GM23248 (cell line): ENCODE data around the gene ZNF770. TPM values are rescaled to one million over a fixed set of nuclear protein-coding genes. Genes with fewer than 3 reads are reported as not detected.

Experiments used
- DNase-seq: peaks from one replicate; pipeline ENCODE4 v3.0.0-alpha.2; 2015
- H2AFZ ChIP-seq: fragments of 200-600 bp; sonication (generic); 2 replicates; pipeline ENCODE4 v1.6.1; 2016; ENCODE audit warnings: antibody characterized with exemption
- H3F3A ChIP-seq: fragments of 200-600 bp; sonication (generic); 2 replicates; pipeline ENCODE4 v1.6.1; 2016; ENCODE audit warnings: mild to moderate bottlenecking, antibody characterized with exemption, mixed run types; ENCODE audit not compliant: insufficient read depth
- H3K27ac ChIP-seq: fragments of 200-600 bp; sonication (generic); 2 replicates; pipeline ENCODE4 v1.5.1; 2016; ENCODE audit warnings: mild to moderate bottlenecking
- H3K27me3 ChIP-seq: fragments of 200-600 bp; sonication (generic); replicated peaks from 2 replicates; pipeline ENCODE4 v1.6.1; 2016; ENCODE audit warnings: mild to moderate bottlenecking; ENCODE audit not compliant: insufficient read depth
- H3K36me3 ChIP-seq: fragments of 200-600 bp; sonication (generic); 2 replicates; pipeline ENCODE4 v1.6.1; 2016; ENCODE audit warnings: low read depth, mild to moderate bottlenecking
- H3K4me1 ChIP-seq: fragments of 200-600 bp; sonication (generic); 2 replicates; pipeline ENCODE4 v1.6.1; 2016; ENCODE audit warnings: mild to moderate bottlenecking; ENCODE audit not compliant: insufficient read depth
- H3K4me2 ChIP-seq: fragments of 200-600 bp; sonication (generic); one replicate; pipeline ENCODE4 v1.6.1; 2016; ENCODE audit warnings: mild to moderate bottlenecking; ENCODE audit not compliant: unreplicated experiment
- H3K4me3 ChIP-seq: fragments of 200-600 bp; sonication (generic); 2 replicates; pipeline ENCODE4 v1.5.1; 2016; ENCODE audit warnings: mild to moderate bottlenecking
- H3K79me2 ChIP-seq: fragments of 200-600 bp; sonication (generic); 2 replicates; pipeline ENCODE4 v1.6.1; 2016; ENCODE audit warnings: mild to moderate bottlenecking; ENCODE audit not compliant: insufficient read depth
- H3K9ac ChIP-seq: fragments of 200-600 bp; sonication (generic); 2 replicates; pipeline ENCODE4 v1.6.1; 2016; ENCODE audit warnings: mild to moderate bottlenecking
- H3K9me2 ChIP-seq: fragments of 200-600 bp; sonication (generic); 2 replicates; pipeline ENCODE4 v1.6.1; 2016; ENCODE audit warnings: mixed run types, mild to moderate bottlenecking, moderate library complexity; ENCODE audit not compliant: insufficient read depth
- H3K9me3 ChIP-seq: fragments of 200-600 bp; sonication (generic); one replicate; pipeline ENCODE4 v1.6.1; 2017; ENCODE audit warnings: low read depth
- H4K20me1 ChIP-seq: fragments of 200-600 bp; sonication (generic); 2 replicates; pipeline ENCODE4 v1.6.0; 2016; ENCODE audit not compliant: insufficient read depth
- EZH2 ChIP-seq: fragments of 200-600 bp; sonication (generic); IDR thresholded peaks from 2 replicates; pipeline ENCODE4 v1.6.1; 2018; ENCODE audit warnings: antibody characterized with exemption, mild to moderate bottlenecking; ENCODE audit not compliant: insufficient read depth, poor library complexity, severe bottlenecking
- EZH2phosphoT487 ChIP-seq: fragments of 200-600 bp; sonication (generic); IDR thresholded peaks from 2 replicates; pipeline ENCODE4 v1.6.1; 2018; ENCODE audit warnings: antibody characterized with exemption, moderate library complexity, mild to moderate bottlenecking, low read depth; ENCODE audit not compliant: insufficient read depth
- WGBS, 2 experiments: methylation state at CpG; one replicate each; pipeline ENCODE4 v1.1.6; 2015 to 2017; ENCODE audit warnings: low lambda C conversion rate in 2 of 2, low coverage in 1 of 2; ENCODE audit errors: missing lambda C conversion rate in 2 of 2; 5-methylcytosine and 5-hydroxymethylcytosine counted together
- in situ Hi-C: fragments of 300-500 bp; cut with MboI; formaldehyde crosslinking; loops from 2 replicates; pipeline ENCODE4 v1.15.0; 2020
- polyA plus RNA-seq: library from polyadenylated mRNA; unstranded; fragments of >200 nt; fragmentation: Nextera tagmentation; extraction: Ambion mirVana; gene quantifications from 2 replicates; pipeline ENCODE4 v1.2.1, GENCODE V29; 2016
- total RNA-seq: library from RNA; depleted of rRNA; stranded (reverse); fragments of >200 nt; shearing (Covaris generic); gene quantifications from 2 replicates; pipeline ENCODE4 v1.2.3, GENCODE V29; 2014

ZNF770 gene
- total and polyA plus RNA-seq, 2 experiments from 2014 or later = 32.1 to 93.6 TPM

DNA sequence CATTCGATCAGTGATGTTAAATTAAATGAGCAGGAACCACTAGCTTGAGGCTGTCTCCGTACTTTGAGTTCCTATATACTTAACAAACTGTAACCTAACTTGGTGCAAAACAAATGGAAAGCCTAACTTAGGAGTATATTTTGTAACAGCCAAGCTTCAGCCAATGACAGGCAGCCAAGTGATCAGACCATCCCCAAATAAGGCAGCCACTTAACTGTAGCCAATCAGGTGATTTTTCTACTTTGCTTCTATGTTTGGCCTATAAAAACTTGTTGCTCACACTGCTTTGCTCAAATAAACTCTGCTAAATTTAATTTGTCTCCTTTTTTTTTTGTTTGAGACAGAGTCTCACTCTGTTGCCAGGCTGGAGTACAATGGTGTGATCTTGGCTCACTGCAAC is 19.3 kb upstream of the ZNF770 start:
- no peaks in the 10 kb centered on the region for H3K27me3 ChIP-seq
- H3K4me1 ChIP-seq = no peaks in the 10 kb centered on the region
- 63 to 67% methylated on average over 2 of the region's 2 CpGs for WGBS, 2 experiments
- H3K9me3 ChIP-seq = no peaks in the 10 kb centered on the region
- H3K27ac ChIP-seq = no peak overlapping the region
- no peaks in the 10 kb centered on the region for H3F3A ChIP-seq
- no peaks in the 10 kb centered on the region for H4K20me1 ChIP-seq
- H3K9me2 ChIP-seq = no peaks in the 10 kb centered on the region
- in situ Hi-C loops = no loop called here
- H3K9ac ChIP-seq = no peak overlapping the region
- H3K4me3 ChIP-seq = no peak overlapping the region
- DNase-seq = no peak
- H3K4me2 ChIP-seq = no peak overlapping the region
- TF ChIP-seq EZH2phosphoT487 (no peak), EZH2 (no peak)
- H3K36me3 ChIP-seq = no peaks in the 10 kb centered on the region
- no peaks in the 10 kb centered on the region for H3K79me2 ChIP-seq
- no peak overlapping the region for H2AFZ ChIP-seq

DNA sequence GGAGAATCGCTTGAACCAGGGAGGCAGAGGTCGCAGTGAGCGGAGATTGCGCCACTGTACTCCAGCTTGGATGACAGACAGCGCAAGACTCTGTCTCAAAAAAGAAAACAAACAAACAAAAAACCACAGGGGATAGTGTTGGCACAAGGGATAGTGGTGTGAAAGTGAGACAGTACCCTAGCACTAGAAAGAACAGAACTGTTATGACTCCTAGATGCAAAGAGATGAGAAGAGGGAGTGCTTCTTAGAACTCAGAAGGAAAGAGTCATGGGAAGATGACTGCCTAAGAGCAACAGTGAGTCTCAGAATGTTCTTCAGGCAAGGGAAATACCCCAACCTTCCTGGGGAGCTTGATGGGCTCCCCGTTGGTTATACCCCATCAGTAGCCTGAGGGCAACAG is 17.8 kb upstream of the ZNF770 start:
- WGBS, 2 experiments = 87 to 91% methylated on average over 6 of the region's 6 CpGs
- no peak for TF ChIP-seq EZH2phosphoT487
- H3K79me2 ChIP-seq = no peaks in the 10 kb centered on the region
- H3F3A ChIP-seq = no peaks in the 10 kb centered on the region
- no peaks in the 10 kb centered on the region for H3K9me3 ChIP-seq
- no peaks in the 10 kb centered on the region for H4K20me1 ChIP-seq
- no peaks in the 10 kb centered on the region for H3K36me3 ChIP-seq
- H2AFZ ChIP-seq = no peak overlapping the region
- no peaks in the 10 kb centered on the region for H3K9me2 ChIP-seq
- no peak overlapping the region for H3K27ac ChIP-seq
- no peak for DNase-seq
- no peak overlapping the region for H3K9ac ChIP-seq
- H3K4me3 ChIP-seq = no peak overlapping the region
- in situ Hi-C loops = no loop called here
- H3K4me1 ChIP-seq = no peaks in the 10 kb centered on the region
- no peaks in the 10 kb centered on the region for H3K27me3 ChIP-seq
- no peak overlapping the region for H3K4me2 ChIP-seq

DNA sequence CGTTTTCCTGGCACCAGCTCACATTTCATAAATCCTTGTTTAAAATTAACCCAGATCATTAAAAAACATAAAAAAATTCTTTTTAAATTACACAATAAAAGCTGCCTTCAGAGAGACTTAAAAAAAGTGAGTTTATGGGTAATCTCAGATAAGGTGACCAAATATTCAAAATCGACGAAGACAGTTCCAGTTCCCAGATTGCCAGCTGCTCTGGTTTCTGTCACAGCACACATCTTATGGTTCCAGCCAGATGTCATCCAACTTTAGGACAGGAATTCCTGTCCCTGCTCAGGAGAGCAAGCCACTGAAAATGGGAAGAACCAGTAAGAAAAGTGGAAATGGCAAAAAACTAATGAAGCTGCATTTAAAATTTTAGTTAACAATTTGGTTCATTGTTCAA is 15.8 kb upstream of the ZNF770 start:
- Histone ChIP-seq H2AFZ (no peak overlapping the region), H3K79me2 (no peaks in the 10 kb centered on the region), H3K9me3 (no peaks in the 10 kb centered on the region), H3K9me2 (no peaks in the 10 kb centered on the region), H4K20me1 (no peaks in the 10 kb centered on the region), H3F3A (no peaks in the 10 kb centered on the region), H3K9ac (no peak overlapping the region), H3K4me3 (no peak overlapping the region), H3K27ac (no peak overlapping the region), H3K4me2 (no peak overlapping the region), H3K36me3 (no peaks in the 10 kb centered on the region), H3K4me1 (peaks cover 6% of the 10 kb centered on the region; the same call in 1 of the 2 replicates), H3K27me3 (no peaks in the 10 kb centered on the region)
- WGBS, 2 experiments = 32 to 38% methylated on average over 3 of the region's 3 CpGs
- in situ Hi-C loops = no loop called here
- DNase-seq = no peak
- TF ChIP-seq EZH2 = no peak
- TF ChIP-seq EZH2phosphoT487 = no peak

DNA sequence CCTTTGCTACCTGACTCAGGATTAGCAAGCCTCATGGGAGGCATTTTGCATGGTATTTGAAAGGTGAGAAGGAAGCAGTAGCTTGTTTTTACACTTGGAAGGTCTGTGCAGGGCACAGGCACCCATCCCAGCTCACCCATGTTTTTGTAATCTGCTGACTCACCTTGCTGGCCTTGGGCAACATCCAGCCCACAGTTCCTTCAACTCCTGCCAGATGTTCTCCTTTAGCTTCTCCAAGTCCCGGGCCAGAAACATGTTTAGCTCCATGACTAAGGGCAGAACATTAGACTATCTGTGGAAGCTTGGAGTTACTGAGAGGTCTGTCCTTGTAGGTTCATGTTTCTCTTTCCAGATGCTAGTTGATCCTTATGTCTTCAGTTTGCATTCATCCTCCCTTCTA is 12.4 kb upstream of the ZNF770 start:
- no peaks in the 10 kb centered on the region for H3K9me3 ChIP-seq
- no peaks in the 10 kb centered on the region for H3K36me3 ChIP-seq
- 0 to 4% methylated on average over 1 of the region's 1 CpG for WGBS, 2 experiments
- peaks cover 6% of the 10 kb centered on the region; the same call in 1 of the 2 replicates for H3K4me1 ChIP-seq
- H3K9ac ChIP-seq = no peak overlapping the region
- H3K4me3 ChIP-seq = no peak overlapping the region
- H3K9me2 ChIP-seq = no peaks in the 10 kb centered on the region
- no peaks in the 10 kb centered on the region for H3F3A ChIP-seq
- H4K20me1 ChIP-seq = no peaks in the 10 kb centered on the region
- no peak for TF ChIP-seq EZH2
- no peak for TF ChIP-seq EZH2phosphoT487
- H3K27me3 ChIP-seq = no peaks in the 10 kb centered on the region
- H3K27ac ChIP-seq = no peak overlapping the region
- no peak overlapping the region for H3K4me2 ChIP-seq
- in situ Hi-C loops = no loop called here
- no peak overlapping the region for H2AFZ ChIP-seq
- no peaks in the 10 kb centered on the region for H3K79me2 ChIP-seq
- DNase-seq = peak; percentile 94

DNA sequence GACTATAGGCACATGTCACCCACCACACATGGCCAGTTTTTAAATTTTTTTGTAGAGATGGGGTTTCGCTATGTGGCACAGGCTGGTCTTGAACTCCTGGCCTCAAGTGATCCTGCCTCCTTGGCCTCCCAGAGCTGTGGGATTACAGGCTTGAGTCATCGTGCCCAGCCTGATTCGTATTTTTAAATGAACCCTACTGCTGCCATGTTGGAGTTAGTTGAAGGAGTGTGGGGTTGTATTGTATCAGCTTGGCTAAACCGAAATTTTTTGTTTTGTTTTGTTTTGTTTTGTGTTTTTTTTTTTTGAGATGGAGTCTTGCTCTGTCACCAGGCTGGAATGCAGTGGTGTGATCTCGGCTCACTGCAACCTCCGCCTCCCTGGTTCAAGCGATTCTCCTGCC is 11.8 kb upstream of the ZNF770 start:
- Histone ChIP-seq H3F3A (no peaks in the 10 kb centered on the region), H3K4me2 (no peak overlapping the region)
- in situ Hi-C loops = no loop called here

More for the DNA sequence above, 11.8 kb upstream of the ZNF770 start:
- 85 to 86% methylated on average over 4 to 7 of the region's 7 CpGs for WGBS, 2 experiments
- Histone ChIP-seq H3K4me1 (peaks cover 6% of the 10 kb centered on the region; the same call in 1 of the 2 replicates), H3K27ac (no peak overlapping the region), H4K20me1 (no peaks in the 10 kb centered on the region), H3K9me3 (no peaks in the 10 kb centered on the region), H3K9ac (no peak overlapping the region), H3K79me2 (no peaks in the 10 kb centered on the region), H2AFZ (no peak overlapping the region), H3K9me2 (no peaks in the 10 kb centered on the region), H3K27me3 (0 out of 2 replicates have a peak, but pooled peaks cover 3% of the 10 kb centered on the region), H3K4me3 (no peak overlapping the region), H3K36me3 (no peaks in the 10 kb centered on the region)
- TF ChIP-seq EZH2phosphoT487 (no peak), EZH2 (no peak)
- peak; percentile 7 for DNase-seq
